Astrocyte (in vitro differentiated cells and primary cell): ENCODE results near the gene EFCAB6.

ENCODE experiments used
- CTCF ChIP-seq: IDR thresholded peaks from 2 replicates; pipeline ENCODE4 v1.5.1; 2011; ENCODE audit warnings: low read depth, mild to moderate bottlenecking, inconsistent platforms, low read length, moderate library complexity; ENCODE audit not compliant: insufficient read depth
- EZH2 ChIP-seq: IDR thresholded peaks from 2 replicates; pipeline ENCODE4 v1.6.1; 2012; ENCODE audit warnings: mild to moderate bottlenecking, low read length, inconsistent platforms; ENCODE audit not compliant: insufficient read depth

GRCh38 chr22:43510281-43511070 is 301.6 kb downstream of the EFCAB6 start:
- no peak for TF ChIP-seq CTCF
- no peak for TF ChIP-seq EZH2
